ENCODE measurements around the gene SETD1B. TPM values are rescaled to one million over a fixed set of nuclear protein-coding genes. Genes with fewer than 3 reads are reported as not detected.

The SETD1B gene
- total and polyA plus RNA-seq, 2 experiments from 2014 or later = 2.4 to 15.1 TPM

DNA sequence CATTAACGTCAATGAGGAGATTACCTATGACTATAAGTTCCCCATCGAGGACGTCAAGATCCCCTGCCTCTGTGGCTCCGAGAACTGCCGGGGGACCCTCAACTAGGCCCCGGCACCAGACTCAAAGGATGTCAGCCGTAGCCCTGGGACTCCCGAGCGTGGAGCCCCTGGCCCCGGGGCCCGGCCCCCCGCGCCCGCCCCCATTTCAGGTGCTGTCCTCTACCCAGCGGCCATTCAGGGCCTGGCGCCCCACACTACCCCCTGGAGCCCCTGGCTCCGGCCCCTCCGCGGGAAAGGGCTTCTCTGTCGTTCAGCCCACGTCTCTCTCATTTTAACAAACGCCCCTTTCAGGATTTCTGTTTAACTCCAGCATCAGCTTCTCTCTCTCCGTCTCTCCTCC, 26.3 kb downstream of the SETD1B start:
- no peaks in the 10 kb centered on the region for H3K27me3 ChIP-seq
- H3K9me3 ChIP-seq (ENCODE audit: low read depth) = no peaks in the 10 kb centered on the region
- H3K27ac ChIP-seq = peak overlapping the region; percentile 62
- TF ChIP-seq, protein P1, sequence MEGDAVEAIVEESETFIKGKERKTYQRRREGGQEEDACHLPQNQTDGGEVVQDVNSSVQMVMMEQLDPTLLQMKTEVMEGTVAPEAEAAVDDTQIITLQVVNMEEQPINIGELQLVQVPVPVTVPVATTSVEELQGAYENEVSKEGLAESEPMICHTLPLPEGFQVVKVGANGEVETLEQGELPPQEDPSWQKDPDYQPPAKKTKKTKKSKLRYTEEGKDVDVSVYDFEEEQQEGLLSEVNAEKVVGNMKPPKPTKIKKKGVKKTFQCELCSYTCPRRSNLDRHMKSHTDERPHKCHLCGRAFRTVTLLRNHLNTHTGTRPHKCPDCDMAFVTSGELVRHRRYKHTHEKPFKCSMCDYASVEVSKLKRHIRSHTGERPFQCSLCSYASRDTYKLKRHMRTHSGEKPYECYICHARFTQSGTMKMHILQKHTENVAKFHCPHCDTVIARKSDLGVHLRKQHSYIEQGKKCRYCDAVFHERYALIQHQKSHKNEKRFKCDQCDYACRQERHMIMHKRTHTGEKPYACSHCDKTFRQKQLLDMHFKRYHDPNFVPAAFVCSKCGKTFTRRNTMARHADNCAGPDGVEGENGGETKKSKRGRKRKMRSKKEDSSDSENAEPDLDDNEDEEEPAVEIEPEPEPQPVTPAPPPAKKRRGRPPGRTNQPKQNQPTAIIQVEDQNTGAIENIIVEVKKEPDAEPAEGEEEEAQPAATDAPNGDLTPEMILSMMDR (IDR thresholded peaks at IDR 0.05; ENCODE audit: low read depth, low read length) = no peak
- DNase-seq (ENCODE audit: low read depth in 1 of 2, low spot score in 1 of 2) = no peak
- no peak overlapping the region for H3K4me3 ChIP-seq
- peaks cover 11% of the 10 kb centered on the region for H3K36me3 ChIP-seq
- H3K4me1 ChIP-seq (ENCODE audit: low read depth) = peaks cover 5% of the 10 kb centered on the region

DNA sequence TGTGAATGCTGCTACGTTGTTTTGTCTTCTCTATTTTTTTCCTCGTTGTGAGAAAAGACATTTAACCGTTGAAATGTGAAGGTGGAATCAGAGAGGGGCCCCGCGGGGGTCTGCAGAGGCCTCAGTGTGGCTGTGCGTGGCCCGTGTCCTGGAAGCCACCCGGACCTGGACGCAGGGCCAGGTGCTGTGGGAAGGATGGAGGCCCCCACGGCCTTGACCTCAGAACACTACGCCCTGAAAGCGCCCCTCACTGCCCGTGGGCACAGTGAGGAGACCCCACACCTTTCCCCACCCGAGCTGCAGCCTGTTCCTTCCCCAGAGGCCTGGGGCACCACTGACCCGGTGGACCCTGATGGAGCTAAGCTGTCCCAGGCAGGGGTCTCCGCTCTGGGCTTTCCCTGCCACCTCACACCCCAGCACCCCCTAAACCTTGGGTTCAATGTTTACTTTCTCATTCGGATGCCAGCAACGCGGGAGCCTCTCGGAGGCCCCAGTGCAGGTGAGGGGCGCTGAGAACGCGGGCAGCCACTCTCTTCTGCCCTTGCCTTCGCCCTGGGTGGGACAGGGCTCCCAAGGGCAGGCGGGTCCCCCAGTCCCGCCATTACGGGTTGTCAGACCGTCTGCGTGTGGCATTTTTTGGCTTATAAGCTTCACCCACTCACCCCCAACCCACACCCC, 26.9 kb downstream of the SETD1B start:
- Histone ChIP-seq H3K4me3 (no peak overlapping the region), H3K36me3 (peaks cover 11% of the 10 kb centered on the region), H3K9me3 (ENCODE audit: low read depth) (no peaks in the 10 kb centered on the region), H3K27me3 (no peaks in the 10 kb centered on the region), H3K4me1 (ENCODE audit: low read depth) (peaks cover 5% of the 10 kb centered on the region), H3K27ac (peak overlapping the region; percentile 62)
- TF ChIP-seq, protein P1 (IDR thresholded peaks at IDR 0.05; ENCODE audit: low read depth, low read length) = no peak
- no peak for DNase-seq (ENCODE audit: low read depth in 1 of 2, low spot score in 1 of 2)

DNA sequence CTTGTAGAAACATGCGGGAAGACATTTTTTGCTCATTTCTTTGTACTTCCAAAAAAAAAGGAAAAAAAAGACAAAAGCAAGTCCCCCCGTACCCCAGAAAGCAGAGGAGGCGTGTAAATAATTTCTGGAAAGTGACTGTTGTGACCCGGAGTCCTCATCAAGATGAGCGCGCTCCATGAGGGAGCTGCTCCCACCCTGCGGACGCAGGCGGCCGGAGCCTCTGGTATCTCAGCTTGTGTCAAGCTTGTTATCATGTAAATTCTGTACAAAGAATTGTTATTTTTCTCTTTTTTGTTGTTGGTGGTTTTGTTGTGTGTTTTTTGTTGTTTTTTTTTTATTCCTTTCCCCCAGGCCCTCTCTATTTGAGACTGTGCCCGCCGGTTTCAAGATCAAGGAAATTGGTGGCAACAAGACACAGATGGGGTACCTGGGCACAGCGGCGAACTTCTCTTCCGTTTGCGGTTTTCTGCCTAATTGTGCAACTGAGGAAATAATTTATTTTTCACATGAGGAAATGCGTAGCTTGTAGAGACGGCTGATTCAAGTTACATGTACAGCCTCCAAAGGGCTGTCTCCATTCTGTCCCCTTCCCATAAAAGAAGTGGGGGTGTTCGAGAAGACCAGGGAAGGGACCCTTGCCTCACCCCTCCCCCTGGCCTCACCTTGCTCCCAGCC, 27.9 kb downstream of the SETD1B start:
- Histone ChIP-seq H3K36me3 (peaks cover 11% of the 10 kb centered on the region), H3K4me3 (no peak overlapping the region), H3K9me3 (ENCODE audit: low read depth) (no peaks in the 10 kb centered on the region), H3K27ac (no peak overlapping the region), H3K27me3 (no peaks in the 10 kb centered on the region), H3K4me1 (ENCODE audit: low read depth) (peaks cover 5% of the 10 kb centered on the region)
- TF ChIP-seq, protein P1 (IDR thresholded peaks at IDR 0.05; ENCODE audit: low read depth, low read length) = no peak
- no peak for DNase-seq (ENCODE audit: low read depth in 1 of 2, low spot score in 1 of 2)

DNA sequence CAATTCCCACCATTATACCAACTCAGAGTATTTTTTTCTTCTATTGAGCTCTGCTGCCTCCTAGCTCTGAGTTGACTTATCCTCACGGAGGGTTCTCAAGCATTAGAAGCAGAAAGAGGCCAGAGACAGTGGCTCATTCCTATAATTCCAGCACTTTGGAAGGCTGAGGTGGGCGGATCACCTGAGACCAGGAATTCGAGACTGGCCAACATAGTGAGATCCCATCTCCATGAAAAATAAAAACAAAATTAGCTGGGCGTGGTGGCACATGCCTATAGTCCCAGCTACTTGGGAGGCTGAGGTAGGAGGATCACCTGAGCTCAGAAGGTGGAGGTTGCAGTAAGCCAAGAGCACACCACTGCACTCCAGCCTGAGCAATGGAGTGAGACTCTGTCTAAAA, 33.9 kb downstream of the SETD1B start:
- H3K27ac ChIP-seq = no peak overlapping the region
- peaks cover 3% of the 10 kb centered on the region for H3K4me1 ChIP-seq (ENCODE audit: low read depth)
- TF ChIP-seq, protein P1 (IDR thresholded peaks at IDR 0.05; ENCODE audit: low read depth, low read length) = no peak
- H3K27me3 ChIP-seq = no peaks in the 10 kb centered on the region
- H3K36me3 ChIP-seq = no peaks in the 10 kb centered on the region
- no peak for DNase-seq (ENCODE audit: low read depth in 1 of 2, low spot score in 1 of 2)
- no peaks in the 10 kb centered on the region for H3K9me3 ChIP-seq (ENCODE audit: low read depth)
- H3K4me3 ChIP-seq = no peak overlapping the region

DNA sequence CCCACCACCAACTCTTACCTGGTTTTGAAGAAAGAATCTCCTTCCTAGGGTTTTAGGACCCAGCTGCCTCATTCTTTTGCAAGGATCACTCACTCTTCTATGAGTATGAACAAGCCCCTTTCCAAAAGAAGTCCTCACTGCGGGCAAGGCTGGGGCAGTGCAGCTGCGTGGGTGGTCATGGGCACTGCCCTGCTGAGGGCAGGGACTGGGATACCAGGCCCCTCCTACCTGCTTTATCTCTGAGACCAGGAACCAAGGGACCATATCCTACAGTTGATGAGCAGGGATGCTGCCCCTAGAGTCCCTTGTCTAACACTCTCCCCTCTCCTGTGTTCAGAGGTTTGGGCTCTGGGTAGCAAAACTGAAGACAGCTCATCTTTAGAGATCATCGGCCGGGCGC, 34.3 kb downstream of the SETD1B start:
- H3K4me1 ChIP-seq (ENCODE audit: low read depth) = peaks cover 3% of the 10 kb centered on the region
- no peak overlapping the region for H3K4me3 ChIP-seq
- no peaks in the 10 kb centered on the region for H3K27me3 ChIP-seq
- H3K27ac ChIP-seq = no peak overlapping the region
- no peaks in the 10 kb centered on the region for H3K36me3 ChIP-seq
- TF ChIP-seq, protein P1 (IDR thresholded peaks at IDR 0.05; ENCODE audit: low read depth, low read length) = no peak
- DNase-seq (ENCODE audit: low read depth in 1 of 2, low spot score in 1 of 2) = no peak
- no peaks in the 10 kb centered on the region for H3K9me3 ChIP-seq (ENCODE audit: low read depth)
